SU-DHL-6 (cell line): ENCODE results near the gene GSS.

ENCODE experiments used
- EZH2phosphoT487 ChIP-seq: fragments of 200-600 bp; sonication (generic), shearing (Covaris generic); conservative IDR thresholded peaks from 2 replicates; pipeline ENCODE4 v1.6.1; 2018; ENCODE audit warnings: mild to moderate bottlenecking, antibody characterized with exemption, low read length, moderate library complexity, mixed read lengths
- TF ChIP-seq, protein P1 (sequence below): fragments of 200-600 bp; sonication (generic); IDR thresholded peaks from one replicate; pipeline ENCODE4 v1.5.1; 2017; ENCODE audit warnings: antibody characterized with exemption, mild to moderate bottlenecking, low read length, moderate library complexity; ENCODE audit not compliant: insufficient read depth, poor library complexity, severe bottlenecking

DNA sequence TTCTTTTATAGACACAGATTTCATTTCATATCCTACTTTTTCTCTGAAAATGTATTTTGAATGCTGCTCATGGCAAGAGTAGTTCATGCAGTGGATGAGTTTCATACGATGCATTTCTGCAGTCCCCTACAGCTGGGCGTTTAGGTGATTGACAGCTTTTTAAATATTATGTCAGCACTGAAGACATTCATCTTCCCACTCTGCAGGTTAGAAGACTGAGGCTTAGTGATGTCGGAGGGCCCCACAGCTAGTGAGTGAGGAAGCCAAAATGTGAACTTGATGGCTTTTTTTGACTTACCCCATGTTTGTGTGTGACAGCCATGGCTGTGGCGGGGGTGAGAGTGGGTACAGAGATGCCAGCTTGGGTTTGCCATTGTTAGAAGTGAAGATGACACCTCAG lies 33.5 kb upstream of the GSS start:
- TF ChIP-seq, protein P1, sequence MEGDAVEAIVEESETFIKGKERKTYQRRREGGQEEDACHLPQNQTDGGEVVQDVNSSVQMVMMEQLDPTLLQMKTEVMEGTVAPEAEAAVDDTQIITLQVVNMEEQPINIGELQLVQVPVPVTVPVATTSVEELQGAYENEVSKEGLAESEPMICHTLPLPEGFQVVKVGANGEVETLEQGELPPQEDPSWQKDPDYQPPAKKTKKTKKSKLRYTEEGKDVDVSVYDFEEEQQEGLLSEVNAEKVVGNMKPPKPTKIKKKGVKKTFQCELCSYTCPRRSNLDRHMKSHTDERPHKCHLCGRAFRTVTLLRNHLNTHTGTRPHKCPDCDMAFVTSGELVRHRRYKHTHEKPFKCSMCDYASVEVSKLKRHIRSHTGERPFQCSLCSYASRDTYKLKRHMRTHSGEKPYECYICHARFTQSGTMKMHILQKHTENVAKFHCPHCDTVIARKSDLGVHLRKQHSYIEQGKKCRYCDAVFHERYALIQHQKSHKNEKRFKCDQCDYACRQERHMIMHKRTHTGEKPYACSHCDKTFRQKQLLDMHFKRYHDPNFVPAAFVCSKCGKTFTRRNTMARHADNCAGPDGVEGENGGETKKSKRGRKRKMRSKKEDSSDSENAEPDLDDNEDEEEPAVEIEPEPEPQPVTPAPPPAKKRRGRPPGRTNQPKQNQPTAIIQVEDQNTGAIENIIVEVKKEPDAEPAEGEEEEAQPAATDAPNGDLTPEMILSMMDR: no peak
- TF ChIP-seq EZH2phosphoT487: no peak
